ENCODE measurements around the gene LRRK1. TPM values are rescaled to one million over a fixed set of nuclear protein-coding genes. Genes with fewer than 3 reads are reported as not detected.
A peak's percentile ranks its signal among the peaks of the same experiment; 100 is the strongest.

The LRRK1 gene
- total and polyA plus RNA-seq, 2 of the 4 experiments (the other 2 are of a cell fraction) = 3.0 to 5.8 TPM

GRCh38 chr15:101031213-101031612, 112.1 kb downstream of the LRRK1 start:
- H3K79me1 ChIP-seq (ENCODE audit: low read depth in 1 of 2, low read length in 2 of 2) = no peaks in the 10 kb centered on the region
- H4K91ac ChIP-seq (ENCODE audit: insufficient read depth, low read depth, low read length) = no peak overlapping the region
- H2AK5ac ChIP-seq (ENCODE audit: low read depth, low read length) = no peak overlapping the region
- H2AK9ac ChIP-seq (replicated peaks; ENCODE audit: low read depth, low read length, poor library complexity) = no peak overlapping the region
- H3K23ac ChIP-seq (ENCODE audit: low read depth, low read length) = no peak overlapping the region
- 93% methylated on average over 2 of the region's 8 CpGs; no CpG with 5 or more reads in 1 of the 2 experiments for WGBS, 2 experiments (ENCODE audit: extremely low coverage in 2 of 2, insufficient read length in 1 of 2)
- no peak overlapping the region for H2BK20ac ChIP-seq (ENCODE audit: low read depth, low read length)
- TF ChIP-seq MAFK (IDR thresholded peaks at IDR 0.05; ENCODE audit: low read depth, low read length) (no peak), USF2 (IDR thresholded peaks at IDR 0.05; ENCODE audit: low read depth, low read length) (no peak), FOS (IDR thresholded peaks at IDR 0.05; ENCODE audit: low read depth, low read length) (no peak), RFX5 (IDR thresholded peaks at IDR 0.05; ENCODE audit: low read depth, low read length) (no peak), MXI1 (IDR thresholded peaks at IDR 0.05; ENCODE audit: borderline replicate concordance, low read depth, low read length) (no peak), MAZ (IDR thresholded peaks at IDR 0.05; ENCODE audit: borderline replicate concordance, low read depth, low read length) (no peak), BHLHE40 (IDR thresholded peaks at IDR 0.05; ENCODE audit: low read depth, low read length) (no peak), CTCF (conservative IDR thresholded peaks at IDR 0.05; ENCODE audit: low read depth, low read length) (no peak), RCOR1 (IDR thresholded peaks at IDR 0.05; ENCODE audit: insufficient replicate concordance, low read length) (no peak), POLR2A (IDR thresholded peaks at IDR 0.05; ENCODE audit: low read depth, low read length) (no peak), NFE2L2 (IDR thresholded peaks at IDR 0.05; ENCODE audit: low read depth, low read length) (no peak)
- H3K27me3 ChIP-seq (ENCODE audit: control insufficient read depth, insufficient read depth, low read length) = no peaks in the 10 kb centered on the region
- no peaks in the 10 kb centered on the region for H3K4me1 ChIP-seq (ENCODE audit: control insufficient read depth, insufficient read depth, low read length)
- H2BK5ac ChIP-seq (ENCODE audit: low read depth, low read length, poor library complexity, severe bottlenecking) = no peak overlapping the region
- CTCF ChIA-PET = no interaction called here
- no peak overlapping the region for H2AFZ ChIP-seq (replicated peaks; ENCODE audit: low read length, poor library complexity)
- peak; percentile 32 for DNase-seq
- intact Hi-C loops (cut with micrococcal nuclease) (no loop called here), in situ Hi-C loops (cut with MboI; ENCODE audit: low sequenced_read_pairs) (no loop called here), dilution Hi-C loops (cut with HindIII; ENCODE audit: low sequenced_read_pairs, unreplicated experiment) (no loop called here)
- no peak overlapping the region for H3K14ac ChIP-seq (replicated peaks; ENCODE audit: low read depth, low read length)
- no peak overlapping the region for H2BK120ac ChIP-seq (ENCODE audit: low read depth, low read length)
- H4K8ac ChIP-seq (ENCODE audit: low read depth in 2 of 2, low read length in 2 of 2) = no peak overlapping the region
- H3K4me2 ChIP-seq (ENCODE audit: low read depth, low read length) = no peak overlapping the region
- H3K4me3 ChIP-seq (ENCODE audit: insufficient read depth, low read depth, low read length) = no peak overlapping the region
- BruUV-seq (replicated peaks) = no TSS peak
- H4K20me1 ChIP-seq (ENCODE audit: insufficient read depth, low read length) = no peaks in the 10 kb centered on the region
- no peak overlapping the region for H3K9ac ChIP-seq (ENCODE audit: low read depth, low read length)
- no peak overlapping the region for H3K27ac ChIP-seq (ENCODE audit: insufficient read depth, low read length)
- H3K18ac ChIP-seq (ENCODE audit: low read depth, low read length) = no peak overlapping the region
- H3K4ac ChIP-seq (ENCODE audit: low read depth, low read length) = no peak overlapping the region
- H2BK15ac ChIP-seq (ENCODE audit: low read depth, low read length) = no peak overlapping the region
- H3K36me3 ChIP-seq (ENCODE audit: control insufficient read depth, insufficient read depth, low read length) = peaks cover 3% of the 10 kb centered on the region; the same call in 1 of the 2 replicates
- H3K9me3 ChIP-seq (ENCODE audit: control insufficient read depth, insufficient read depth, low read length) = peaks cover 2% of the 10 kb centered on the region; the same call in 1 of the 2 replicates
- H3K9me1 ChIP-seq (ENCODE audit: insufficient read depth, low read length) = no peaks in the 10 kb centered on the region
- H4K5ac ChIP-seq (ENCODE audit: low read depth, low read length) = no peak overlapping the region
- H3K56ac ChIP-seq (ENCODE audit: extremely low read depth, insufficient read depth, low read length) = no peak overlapping the region
- POLR2A ChIA-PET (ENCODE audit: unreplicated experiment) = no interaction called here
- no peak for ATAC-seq (ENCODE audit: low read depth)
